Nephron (organoid): ENCODE results near the gene NDUFAB1.

Experiments
- H3K27ac Mint-ChIP-seq, 3 experiments: 2 replicates each; pipeline ENCODE4 v1.8.0; 2020; ENCODE audit warnings: mixed read lengths in 3 of 3, mild to moderate bottlenecking in 2 of 3, moderate library complexity in 1 of 3
- H3K27me3 Mint-ChIP-seq: 2 replicates; pipeline ENCODE4 v1.8.0; 2021; ENCODE audit warnings: low read depth, mild to moderate bottlenecking, moderate library complexity, mixed read lengths
- H3K36me3 Mint-ChIP-seq: 2 replicates; pipeline ENCODE4 v1.8.0; 2020; ENCODE audit warnings: low read depth, mixed read lengths
- H3K4me1 Mint-ChIP-seq: 2 replicates; pipeline ENCODE4 v1.8.0; 2020; ENCODE audit warnings: mixed read lengths
- H3K4me3 Mint-ChIP-seq, 3 experiments: 2 replicates each; pipeline ENCODE4 v1.8.0; 2020; ENCODE audit warnings: mild to moderate bottlenecking in 3 of 3, mixed read lengths in 3 of 3, moderate library complexity in 2 of 3
- H3K9me3 Mint-ChIP-seq: 2 replicates; pipeline ENCODE4 v1.8.0; 2020; ENCODE audit warnings: mixed read lengths
- CTCF ChIP-seq, 3 experiments: fragments of 200-600 bp; sonication (generic); IDR thresholded peaks; one replicate each; pipeline ENCODE4 v1.5.0; 2021; ENCODE audit warnings: antibody characterized with exemption in 3 of 3; ENCODE audit not compliant: unreplicated experiment in 3 of 3

NDUFAB1 gene

DNA sequence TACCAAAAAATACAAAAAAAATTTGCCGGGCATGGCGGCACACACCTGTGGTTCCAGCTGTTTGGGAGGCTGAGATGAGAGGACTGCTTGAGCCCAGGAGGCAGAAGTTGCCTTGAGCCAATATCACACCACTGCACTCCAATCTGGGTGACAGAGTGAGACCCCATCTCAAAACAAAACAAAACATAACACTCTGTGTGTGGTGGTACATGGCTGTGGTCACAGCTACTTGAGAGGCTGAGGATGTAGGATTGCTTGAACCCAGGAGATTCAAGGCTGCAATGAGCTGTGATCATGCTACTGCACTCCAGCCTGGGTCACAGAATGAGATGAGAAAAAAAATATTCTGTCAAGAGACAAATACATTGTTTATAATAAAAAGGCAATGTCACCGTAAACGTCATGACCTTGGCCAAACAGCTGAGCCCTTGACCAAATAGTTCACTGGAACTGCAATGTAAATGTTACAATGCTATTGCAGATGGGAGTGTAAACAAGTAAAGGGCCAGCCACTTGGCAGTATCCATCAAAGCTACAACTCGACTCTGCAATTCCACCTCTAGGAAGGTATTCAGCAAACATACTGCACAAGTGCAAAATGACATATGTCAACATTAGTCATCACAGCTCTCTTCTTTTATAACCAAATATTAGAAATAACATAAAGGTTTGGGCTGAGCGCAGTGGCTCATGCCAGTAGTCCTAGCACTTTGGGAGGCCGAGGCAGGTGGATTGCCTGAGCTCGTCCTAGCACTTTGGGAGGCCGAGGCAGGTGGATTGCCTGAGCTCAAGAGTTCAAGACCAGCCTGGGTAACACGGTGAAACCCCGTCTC is 55.9 kb downstream of the NDUFAB1 start:
- H3K4me3 Mint-ChIP-seq, result no peak overlapping the region
- no peak for TF ChIP-seq CTCF (IDR thresholded peaks at IDR 0.05; ENCODE audit: unreplicated experiment in 3 of 3)
- peaks cover 21% of the 10 kb centered on the region for H3K36me3 Mint-ChIP-seq
- no peaks in the 10 kb centered on the region for H3K9me3 Mint-ChIP-seq
- H3K27me3 Mint-ChIP-seq, result no peaks in the 10 kb centered on the region
- no peaks in the 10 kb centered on the region for H3K4me1 Mint-ChIP-seq
- no peak overlapping the region for H3K27ac Mint-ChIP-seq

GRCh38 chr16:23538919-23539278 is 57.2 kb downstream of the NDUFAB1 start:
- Mint-ChIP-seq H3K27ac (no peak overlapping the region), H3K4me3 (no peak overlapping the region), H3K27me3 (no peaks in the 10 kb centered on the region), H3K4me1 (no peaks in the 10 kb centered on the region), H3K36me3 (peaks cover 23% of the 10 kb centered on the region), H3K9me3 (no peaks in the 10 kb centered on the region)
- TF ChIP-seq CTCF (IDR thresholded peaks at IDR 0.05; ENCODE audit: unreplicated experiment in 3 of 3), result no peak

DNA sequence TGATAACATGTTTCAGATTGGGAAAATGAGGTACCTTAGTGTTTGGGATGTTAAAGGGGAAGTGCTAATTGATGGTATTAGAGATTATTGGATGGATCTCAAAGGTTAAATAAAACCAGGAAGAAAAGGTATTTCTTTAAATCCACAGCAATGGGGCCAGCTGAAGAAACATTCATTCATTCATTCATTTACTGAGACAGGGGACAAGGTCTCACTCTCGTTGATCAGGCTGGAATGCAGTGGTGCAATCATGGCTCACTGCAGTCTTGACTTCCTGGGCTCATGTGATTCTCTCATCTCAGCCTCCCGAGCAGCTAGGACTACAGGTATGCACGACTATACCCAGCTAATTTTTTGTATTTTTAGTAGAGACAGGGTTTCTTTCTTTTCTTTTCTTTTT is 58.7 kb downstream of the NDUFAB1 start:
- H3K27me3 Mint-ChIP-seq, result no peaks in the 10 kb centered on the region
- H3K4me3 Mint-ChIP-seq, result no peak overlapping the region
- H3K4me1 Mint-ChIP-seq, result no peaks in the 10 kb centered on the region
- TF ChIP-seq CTCF (IDR thresholded peaks at IDR 0.05; ENCODE audit: unreplicated experiment in 3 of 3), result no peak
- no peaks in the 10 kb centered on the region for H3K9me3 Mint-ChIP-seq
- peaks cover 26% of the 10 kb centered on the region for H3K36me3 Mint-ChIP-seq
- H3K27ac Mint-ChIP-seq, result no peak overlapping the region

DNA sequence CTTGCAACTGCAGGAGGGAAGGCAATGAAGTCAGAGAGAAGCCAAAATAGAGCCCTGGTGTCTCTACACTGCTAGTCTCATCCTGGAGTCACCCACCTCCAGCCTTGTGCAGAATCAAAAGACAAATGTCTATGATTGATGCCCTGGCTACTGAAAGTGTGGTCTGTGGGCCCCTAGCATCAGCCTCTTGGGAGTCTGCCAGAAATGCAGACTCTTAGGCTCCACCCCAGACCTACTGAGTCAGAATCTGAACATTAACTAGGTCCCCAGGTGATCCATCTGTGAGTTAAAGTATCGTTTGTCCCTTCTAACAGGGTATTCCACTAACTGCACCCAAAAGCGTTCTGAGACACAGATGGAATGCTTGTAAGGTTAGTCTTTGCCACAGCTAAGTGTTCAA is 60.2 kb downstream of the NDUFAB1 start:
- Mint-ChIP-seq H3K27me3 (no peaks in the 10 kb centered on the region), H3K4me3 (no peak overlapping the region), H3K4me1 (no peaks in the 10 kb centered on the region), H3K9me3 (no peaks in the 10 kb centered on the region), H3K27ac (no peak overlapping the region), H3K36me3 (peaks cover 24% of the 10 kb centered on the region)
- no peak for TF ChIP-seq CTCF (IDR thresholded peaks at IDR 0.05; ENCODE audit: unreplicated experiment in 3 of 3)

DNA sequence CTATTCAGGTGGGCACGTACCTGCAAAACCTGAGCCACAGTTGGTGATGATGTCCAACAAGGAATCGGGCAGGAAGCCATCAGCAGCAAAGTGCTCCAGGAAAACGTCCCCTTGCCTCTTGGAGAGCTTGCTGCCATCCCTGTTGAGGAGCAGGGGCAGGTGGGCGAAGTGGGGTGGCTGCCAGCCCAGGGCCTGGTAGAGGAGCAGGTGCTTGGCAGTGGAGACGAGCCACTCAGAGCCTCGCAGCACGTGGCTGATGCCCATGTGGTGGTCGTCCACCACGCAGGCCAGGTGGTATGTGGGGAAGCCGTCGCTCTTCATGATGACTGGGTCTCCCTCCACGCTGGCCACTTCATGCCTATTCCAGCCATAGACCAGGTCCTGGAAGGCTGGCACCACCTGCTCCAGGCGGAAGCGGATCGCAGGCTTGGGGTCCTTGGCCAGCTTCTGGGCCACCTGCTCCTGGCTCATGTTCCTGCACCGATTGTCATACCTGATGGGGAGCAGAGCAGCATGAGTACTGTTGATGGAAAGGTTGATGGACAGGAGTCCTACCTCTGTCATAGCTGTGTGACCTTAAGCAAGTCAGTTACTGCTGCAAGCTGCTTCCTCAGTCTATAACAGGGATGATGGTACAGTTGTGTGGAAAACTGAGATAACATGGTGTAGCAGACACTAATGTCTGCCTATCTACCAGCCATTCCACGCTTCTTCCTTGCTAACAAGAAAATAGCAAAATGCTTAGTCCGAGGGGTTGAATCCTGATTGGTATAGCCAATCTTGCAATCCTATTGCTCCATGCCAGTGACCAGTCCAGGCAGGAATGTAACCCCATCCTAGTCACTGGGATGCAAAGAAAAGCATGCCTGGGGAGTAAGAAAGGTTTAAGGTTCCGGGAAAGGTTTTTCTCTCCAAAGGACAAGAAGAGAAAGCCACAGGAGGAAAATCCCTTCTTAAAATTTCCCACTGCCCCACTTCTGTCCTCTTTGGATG is 61.0 kb downstream of the NDUFAB1 start:
- peaks cover 24% of the 10 kb centered on the region for H3K36me3 Mint-ChIP-seq
- H3K27ac Mint-ChIP-seq, result no peak overlapping the region
- H3K9me3 Mint-ChIP-seq, result no peaks in the 10 kb centered on the region
- no peak for TF ChIP-seq CTCF (IDR thresholded peaks at IDR 0.05; ENCODE audit: unreplicated experiment in 3 of 3)
- no peaks in the 10 kb centered on the region for H3K4me1 Mint-ChIP-seq
- no peaks in the 10 kb centered on the region for H3K27me3 Mint-ChIP-seq
- no peak overlapping the region for H3K4me3 Mint-ChIP-seq
